ENCODE data around the gene CSPG4. TPM values are rescaled to one million over a fixed set of nuclear protein-coding genes. Genes with fewer than 3 reads are reported as not detected.

CSPG4 gene
- total and polyA plus RNA-seq, 2 of the 8 experiments (the other 6 are each of a cell fraction or from before 2014, with no cell fraction given) = 1.4 to 3.0 TPM

DNA sequence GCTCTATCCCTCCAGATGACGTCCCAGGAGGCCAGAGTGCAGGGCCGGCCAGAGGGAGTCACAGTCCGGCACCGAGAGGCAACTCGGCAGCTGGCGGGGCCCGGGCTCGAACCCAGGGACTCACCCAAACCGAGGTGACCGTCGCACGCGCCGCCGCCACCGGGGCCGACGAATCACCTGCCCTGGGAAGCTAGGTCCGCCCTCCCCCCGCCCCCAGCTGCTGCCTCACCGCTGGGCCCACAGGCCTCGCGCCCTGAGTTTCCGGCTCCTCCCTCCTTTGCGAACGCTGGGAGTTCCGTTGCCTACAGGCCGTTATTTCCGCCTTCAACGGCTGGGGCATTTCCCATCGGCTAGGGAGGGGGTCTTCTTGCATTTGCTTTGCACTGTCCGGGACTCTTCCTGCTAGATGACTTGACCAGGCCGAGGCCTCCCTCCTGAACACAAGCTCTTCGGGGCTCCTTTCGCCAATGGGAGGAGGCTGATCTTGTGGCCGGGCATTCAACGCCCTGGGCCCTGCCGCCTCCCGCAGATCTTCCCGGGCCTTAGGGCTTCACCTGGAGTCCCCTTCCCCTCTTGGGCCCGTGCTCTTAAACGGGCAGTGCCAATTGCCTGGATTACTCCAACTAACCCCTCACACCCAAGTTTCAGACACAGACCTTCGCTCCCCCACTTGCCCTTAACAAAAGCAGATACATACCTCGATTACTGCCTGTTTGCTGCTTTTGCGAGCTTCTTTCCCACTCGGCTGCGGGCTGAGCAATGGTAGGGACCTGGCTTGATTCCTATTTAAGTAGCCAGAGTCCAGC, 86.9 kb downstream of the CSPG4 start, which contains the start of gene SNUPN (continued):
- TF ChIP-seq CHD7 (IDR thresholded peaks at IDR 0.05; ENCODE audit: insufficient replicate concordance, low read length) (no peak), SIRT6 (IDR thresholded peaks at IDR 0.05; ENCODE audit: low read length) (no peak), CBX8 (IDR thresholded peaks at IDR 0.05; ENCODE audit: borderline replicate concordance, low read depth, low read length) (no peak), RBBP5 (IDR thresholded peaks at IDR 0.05; ENCODE audit: borderline replicate concordance, low read depth, low read length) (peak; percentile 74; the same call in 1 of the 2 replicates), KDM1A (IDR thresholded peaks at IDR 0.05; ENCODE audit: borderline replicate concordance, low read length) (no peak; the same call in 1 of the 2 replicates), EGR1 (IDR thresholded peaks at IDR 0.05; ENCODE audit: borderline replicate concordance, low read depth, low read length) (peak; percentile 83), SRF (IDR thresholded peaks at IDR 0.05; ENCODE audit: low read depth, low read length) (no peak), SP1 (IDR thresholded peaks at IDR 0.05; ENCODE audit: low read depth, low read length) (no peak), HDAC2 (IDR thresholded peaks at IDR 0.05; ENCODE audit: borderline replicate concordance in 1 of 2, low read depth in 2 of 2, low read length in 2 of 2) (no peak; a peak in 1 of 4 replicates), POU5F1 (IDR thresholded peaks at IDR 0.05; ENCODE audit: low read depth, low read length) (no peak)

All from H1 (cell line).